Ascending aorta (tissue), 2 donors: ENCODE results near the gene BEND5. TPM values are rescaled to one million over a fixed set of nuclear protein-coding genes. Genes with fewer than 3 reads are reported as not detected.

Experiments used
- DNase-seq, 2 donors: peaks; one replicate each; pipeline ENCODE4 v3.0.0-alpha.2; 2019; ENCODE audit warnings: low spot score in 2 of 2
- H3K27ac ChIP-seq, 2 donors: fragments of 200-600 bp; sonication (generic); one replicate each; pipeline ENCODE4 v1.5.1; 2016 to 2017; ENCODE audit warnings: mild to moderate bottlenecking in 1 of 2
- H3K27me3 ChIP-seq: fragments of 200-600 bp; sonication (generic); one replicate; pipeline ENCODE4 v1.5.1; 2017
- H3K36me3 ChIP-seq, 2 donors: fragments of 200-600 bp; sonication (generic); one replicate each; pipeline ENCODE4 v1.5.1; 2016
- H3K4me1 ChIP-seq, 2 donors: fragments of 200-600 bp; sonication (generic); one replicate each; pipeline ENCODE4 v1.5.1; 2016 to 2017; ENCODE audit warnings: mild to moderate bottlenecking in 1 of 2
- H3K4me3 ChIP-seq, 2 donors: fragments of 200-600 bp; sonication (generic); one replicate each; pipeline ENCODE4 v1.5.1; 2016 to 2017; ENCODE audit warnings: mild to moderate bottlenecking in 1 of 2
- H3K9me3 ChIP-seq, 2 donors: fragments of 200-600 bp; sonication (generic); one replicate each; pipeline ENCODE4 v1.5.1; 2016
- CTCF ChIP-seq, 3 experiments: fragments of 200-600 bp in 2 of 3; fragments of 450-650 bp in 1 of 3; sonication (generic) in 2 of 3; IDR thresholded peaks; one replicate each; pipeline ENCODE4 v1.5.1; 2016 to 2019; ENCODE audit warnings: antibody characterized with exemption in 3 of 3, mild to moderate bottlenecking in 1 of 3, moderate library complexity in 1 of 3
- intact Hi-C: fragments of 100-400 bp; cut with DNase I; formaldehyde crosslinking; loops from one replicate; pipeline ENCODE4 v1.15.1; 2023
- total RNA-seq: library from RNA; depleted of rRNA; stranded (reverse); fragments of >200 nt; gene quantifications from one replicate; pipeline ENCODE4 v1.1.0, GENCODE V29; 2016

BEND5 gene
- total RNA-seq, 1 donor from 2014 or later = 3.4 TPM

GRCh38 chr1:48777219-48777895, 666 bp upstream of the BEND5 start:
- no peak for TF ChIP-seq CTCF (IDR thresholded peaks at IDR 0.05)
- Histone ChIP-seq H3K27ac (peak overlapping the region; percentile 90 to 98), H3K27me3 (no peaks in the 10 kb centered on the region), H3K9me3 (no peaks in the 10 kb centered on the region), H3K4me3 (peak overlapping the region; percentile 72 to 98), H3K36me3 (no peaks in the 10 kb centered on the region), H3K4me1 (peaks cover 0 to 15% of the 10 kb centered on the region in 2 donors)
- intact Hi-C loops = loop anchor here (5.0 kb wide), 1 partner anchor 35 kb away; no protein-coding TSS in a partner anchor
- DNase-seq = no peak

- Histone ChIP-seq H3K36me3 (no peaks in the 10 kb centered on the region), H3K27ac (peak overlapping the region; percentile 90 to 98), H3K9me3 (no peaks in the 10 kb centered on the region), H3K4me3 (peak overlapping the region; percentile 72 to 98), H3K4me1 (peaks cover 0 to 25% of the 10 kb centered on the region in 2 donors), H3K27me3 (no peaks in the 10 kb centered on the region)
- intact Hi-C loops = loop anchor here (5.0 kb wide), 1 partner anchor 34 kb away; no protein-coding TSS in a partner anchor
- DNase-seq = no peak
- no peak for TF ChIP-seq CTCF (IDR thresholded peaks at IDR 0.05)
These were observed 779 bp downstream of the BEND5 start for GRCh38 chr1:48775831-48776392.

GRCh38 chr1:48773133-48773532, 3.6 kb downstream of the BEND5 start:
- no peak for TF ChIP-seq CTCF (IDR thresholded peaks at IDR 0.05)
- Histone ChIP-seq H3K4me3 (no peak overlapping the region), H3K27ac (peak overlapping the region; percentile 43 to 98), H3K36me3 (no peaks in the 10 kb centered on the region), H3K27me3 (no peaks in the 10 kb centered on the region), H3K4me1 (peaks cover 0 to 45% of the 10 kb centered on the region in 2 donors), H3K9me3 (no peaks in the 10 kb centered on the region)
- intact Hi-C loops = no loop called here
- no peak for DNase-seq

- H3K27me3 ChIP-seq = no peaks in the 10 kb centered on the region
- intact Hi-C loops = no loop called here
- peaks cover 0 to 45% of the 10 kb centered on the region in 2 donors for H3K4me1 ChIP-seq
- H3K9me3 ChIP-seq = no peaks in the 10 kb centered on the region
- H3K4me3 ChIP-seq = no peak overlapping the region
- peak overlapping the region; percentile 10 to 54 for H3K27ac ChIP-seq
- no peak for DNase-seq
- no peak for TF ChIP-seq CTCF (IDR thresholded peaks at IDR 0.05)
- peaks cover 0 to 3% of the 10 kb centered on the region in 2 donors for H3K36me3 ChIP-seq
These were observed 4.5 kb downstream of the BEND5 start for GRCh38 chr1:48772211-48772610.

- no peak for DNase-seq
- peak overlapping the region; percentile 10 to 54 for H3K27ac ChIP-seq
- intact Hi-C loops = no loop called here
- peaks cover 0 to 45% of the 10 kb centered on the region in 2 donors for H3K4me1 ChIP-seq
- no peaks in the 10 kb centered on the region for H3K27me3 ChIP-seq
- peaks cover 0 to 8% of the 10 kb centered on the region in 2 donors for H3K36me3 ChIP-seq
- no peaks in the 10 kb centered on the region for H3K9me3 ChIP-seq
- TF ChIP-seq CTCF (IDR thresholded peaks at IDR 0.05) = no peak
- H3K4me3 ChIP-seq = no peak overlapping the region
These were observed 5.1 kb downstream of the BEND5 start for GRCh38 chr1:48771561-48771960.
